GM12878 (cell line): ENCODE data around the gene RHAG. TPM values are rescaled to one million over a fixed set of nuclear protein-coding genes. Genes with fewer than 3 reads are reported as not detected.

Experiments used
- ATAC-seq: fragments of 200-7000 bp; cut with Tn5 transposase; 3 replicates; pipeline ENCODE4 v1.9.1; 2020; ENCODE audit warnings: mild to moderate bottlenecking, moderate library complexity
- Bru-seq: library from RNA; stranded (reverse); fragments of 400-500 nt; gene quantifications from one replicate; lab custom pipeline; 2021; lab: Mats Ljungman, UMichigan
- BruChase-seq, 2 experiments: library from RNA; stranded (reverse); fragments of 400-500 nt; gene quantifications; one replicate each; lab custom pipeline; 2021; lab: Mats Ljungman, UMichigan
- BruUV-seq: library from RNA; stranded (reverse); fragments of 400-500 nt; replicated peaks from 2 replicates; lab custom pipeline; 2021; lab: Mats Ljungman, UMichigan
- CTCF ChIA-PET: fragments of 300-600 bp; sonication (Branson Sonifier 250); formaldehyde crosslinking; extraction: SDS; loops from one replicate; lab custom pipeline; 2021; ENCODE audit warnings: inconsistent platforms; lab: Yijun Ruan, JAX
- POLR2A ChIA-PET: fragments of 350-600 bp; formaldehyde crosslinking; extraction: SDS; loops from one replicate; lab custom pipeline; 2021; ENCODE audit warnings: inconsistent platforms; lab: Charles Lee
- RAD21 ChIA-PET: fragments of 300-600 bp; sonication (Branson Sonifier 250); formaldehyde crosslinking; loops from one replicate; lab custom pipeline; 2023; ENCODE audit warnings: antibody characterized with exemption; ENCODE audit not compliant: unreplicated experiment; lab: Charles Lee
- SMC1A ChIA-PET: fragments of 300-600 bp; sonication (Branson Sonifier 250); formaldehyde crosslinking; loops from one replicate; lab custom pipeline; 2023; ENCODE audit not compliant: unreplicated experiment, uncharacterized antibody; lab: Charles Lee
- DNase-seq: peaks from one replicate; pipeline ENCODE4 v3.0.0-alpha.2; 2011; ENCODE audit warnings: low read depth, low spot score
- FAIRE-seq: peaks from 3 replicates; lab custom pipeline; 2011; peaks lifted over from hg19 to GRCh38; lab: Jason Lieb, UNC
- H2AFZ ChIP-seq: 2 replicates; pipeline ENCODE4 v1.6.0; 2011; ENCODE audit warnings: low read depth, low read length, control low read depth; ENCODE audit not compliant: control insufficient read depth
- H3K27ac ChIP-seq: 2 replicates; pipeline ENCODE4 v1.5.1; 2011; ENCODE audit warnings: control low read depth; ENCODE audit not compliant: control insufficient read depth, insufficient read depth
- H3K27me3 ChIP-seq, 2 experiments: replicated peaks in 1 of 2; 2 replicates each; pipeline versions ENCODE4 v1.6.0 to v1.6.1; 2011; ENCODE audit warnings: low read length in 1 of 2; ENCODE audit not compliant: control insufficient read depth in 2 of 2, insufficient read depth in 2 of 2
- H3K36me3 ChIP-seq, 2 experiments: 2 replicates each; pipeline ENCODE4 v1.5.1; 2011; ENCODE audit warnings: low read length in 1 of 2; ENCODE audit not compliant: control insufficient read depth in 2 of 2, insufficient read depth in 2 of 2
- H3K4me1 ChIP-seq: 2 replicates; pipeline ENCODE4 v1.6.1; 2011; ENCODE audit warnings: mild to moderate bottlenecking, low read length, moderate library complexity, mixed read lengths; ENCODE audit not compliant: control insufficient read depth, insufficient read depth
- H3K4me2 ChIP-seq: 2 replicates; pipeline ENCODE4 v1.6.0; 2011; ENCODE audit warnings: control low read depth; ENCODE audit not compliant: control insufficient read depth, insufficient read depth
- H3K4me3 ChIP-seq: fragments of 200-600 bp; sonication (generic); 2 replicates; pipeline ENCODE4 v1.5.1; 2016
- H3K79me2 ChIP-seq: 2 replicates; pipeline ENCODE4 v1.6.0; 2011; ENCODE audit warnings: low read length; ENCODE audit not compliant: control insufficient read depth, insufficient read depth
- H3K9ac ChIP-seq: 2 replicates; pipeline ENCODE4 v1.8.0; 2011; ENCODE audit warnings: low read length, control low read depth, mixed read lengths; ENCODE audit not compliant: control insufficient read depth, insufficient read depth
- H3K9me3 ChIP-seq: replicated peaks from 3 replicates; pipeline ENCODE4 v1.5.1; 2011; ENCODE audit warnings: mild to moderate bottlenecking, low read length; ENCODE audit not compliant: control insufficient read depth, insufficient read depth
- H4K20me1 ChIP-seq: 2 replicates; pipeline ENCODE4 v1.6.0; 2011; ENCODE audit not compliant: control insufficient read depth, insufficient read depth
- BCLAF1 ChIP-seq: fragments of 450-650 bp; IDR thresholded peaks from 2 replicates; pipeline ENCODE4 v1.6.1; 2017; ENCODE audit warnings: antibody characterized with exemption, mild to moderate bottlenecking, moderate library complexity
- CBX5 ChIP-seq: sonication (generic); IDR thresholded peaks from 2 replicates; pipeline ENCODE4 v1.6.1; 2016; ENCODE audit warnings: low read depth, moderate library complexity, mild to moderate bottlenecking, inconsistent platforms
- FOXK2 ChIP-seq: fragments of 450-650 bp; IDR thresholded peaks from 2 replicates; pipeline ENCODE4 v1.6.1; 2017; ENCODE audit warnings: mild to moderate bottlenecking, moderate library complexity
- IRF5 ChIP-seq: fragments of 450-650 bp; IDR thresholded peaks from 2 replicates; pipeline ENCODE4 v1.6.1; 2017; ENCODE audit warnings: borderline replicate concordance
- JUNB ChIP-seq: IDR thresholded peaks from 2 replicates; pipeline ENCODE4 v1.6.1; 2016; ENCODE audit warnings: antibody characterized with exemption, mild to moderate bottlenecking
- POU2F2 ChIP-seq: IDR thresholded peaks from 3 replicates; pipeline ENCODE4 v1.6.1; 2011; ENCODE audit warnings: low read depth, mild to moderate bottlenecking, low read length, borderline replicate concordance
- PRDM15 ChIP-seq: fragments of 450-650 bp; formaldehyde crosslinking; IDR thresholded peaks from 2 replicates; pipeline ENCODE4 v1.4.0; 2020; ENCODE audit warnings: mild to moderate bottlenecking, moderate library complexity
- RAD21 ChIP-seq: IDR thresholded peaks from 2 replicates; pipeline ENCODE4 v1.6.1; 2011; ENCODE audit warnings: mild to moderate bottlenecking, low read depth, low read length, moderate library complexity; ENCODE audit not compliant: insufficient read depth
- SMAD5 ChIP-seq: IDR thresholded peaks from 2 replicates; pipeline ENCODE4 v1.6.1; 2016; ENCODE audit warnings: antibody characterized with exemption, low read depth
- STAT1 ChIP-seq: fragments of 450-650 bp; conservative IDR thresholded peaks from 2 replicates; pipeline ENCODE4 v1.6.1; 2014; ENCODE audit warnings: antibody characterized with exemption, mild to moderate bottlenecking
- ZNF207 ChIP-seq: fragments of 450-650 bp; IDR thresholded peaks from 2 replicates; pipeline ENCODE4 v1.6.1; 2014; ENCODE audit warnings: antibody characterized with exemption, mild to moderate bottlenecking, borderline replicate concordance
- ZNF274 ChIP-seq: IDR thresholded peaks from one replicate; pipeline ENCODE4 v1.8.0; 2011; ENCODE audit not compliant: insufficient read length, insufficient read depth
- WGBS: methylation state at CpG from one replicate; pipeline ENCODE4 v1.1.6; 2016; ENCODE audit warnings: low lambda C conversion rate; ENCODE audit not compliant: insufficient replicate concordance, insufficient coverage; ENCODE audit errors: missing lambda C conversion rate; 5-methylcytosine and 5-hydroxymethylcytosine counted together
- in situ Hi-C: fragments of 300-500 bp; cut with MboI; formaldehyde crosslinking; loops from 9 replicates; pipeline ENCODE4 v1.14.3; 2018; ENCODE audit warnings: mixed read lengths
- intact Hi-C: fragments of 100-400 bp; cut with micrococcal nuclease; formaldehyde crosslinking; loops from one replicate; pipeline ENCODE4 v1.14.2; 2022; ENCODE audit not compliant: unreplicated experiment
- long read RNA-seq, 2 experiments: library from polyadenylated mRNA; unstranded; transcript quantifications; one replicate each; pipeline ENCODE4 v2.0.0, GENCODE V29; 2019 to 2020
- polyA minus RNA-seq, 3 experiments: library from RNA; depleted of rRNA, polyadenylated mRNA; stranded (reverse); fragments of >200 nt; gene quantifications; 2 replicates each; pipeline ENCODE4 v1.2.3, GENCODE V29; 2011
- polyA plus RNA-seq, 11 experiments: library from polyadenylated mRNA; depleted of rRNA in 4 of 11; unstranded in 6 of 11; stranded (reverse) in 5 of 11; fragments of >200 nt; fragmentation: Nextera tagmentation in 4 of 11; fragmentation: Illumina TruSeq in 1 of 11; extraction: Ambion mirVana in 4 of 11; extraction: Trizol in 1 of 11; gene quantifications; 1 replicate in 1 of 11; 2 replicates in 10 of 11; pipeline versions ENCODE4 v1.2.1 to v1.2.3, GENCODE V29; 2011 to 2016; ENCODE audit warnings: inconsistent platforms in 2 of 11, missing spikeins in 2 of 11, low read depth in 1 of 11
- total RNA-seq, 4 experiments: library from RNA; depleted of rRNA in 3 of 4; stranded (reverse); fragments of >200 nt in 3 of 4; fragmentation: Illumina TruSeq in 1 of 4; extraction: Trizol in 1 of 4; gene quantifications; 2 replicates each; pipeline versions ENCODE4 v1.2.1 to v1.2.3, GENCODE V29; 2013 to 2021

The RHAG gene
- total RNA-seq (2013; cell fraction: nucleolus; rRNA removed) = not detected in 2 replicates
- total RNA-seq (2014; rRNA removed) = not detected in 2 replicates
- total RNA-seq (2014; rRNA removed; fragmentation: Illumina TruSeq; extraction: Trizol) = not detected in 2 replicates
- total RNA-seq (2021) = 0.18 and 0.32 TPM in 2 replicates
- not detected for polyA plus RNA-seq (2011; ENCODE audit: low read depth)
- 0.04 TPM in 1 of 2 replicates, not detected in the other for polyA plus RNA-seq (2011; rRNA removed)
- polyA plus RNA-seq (2011; cell fraction: cytosol; rRNA removed) = 0.05 TPM in 1 of 2 replicates, not detected in the other
- 0.15 TPM in 1 of 2 replicates, not detected in the other for polyA plus RNA-seq (2011; cell fraction: nucleus; rRNA removed)
- not detected in 2 replicates for polyA plus RNA-seq (2012)
- polyA plus RNA-seq (2014; fragmentation: Illumina TruSeq; extraction: Trizol) = not detected in 2 replicates
- polyA plus RNA-seq (2014; fragmentation: Nextera tagmentation; extraction: Ambion mirVana) = under 1 TPM; 0.08 to 0.11 TPM
- polyA plus RNA-seq (2014; rRNA removed) = 0.06 TPM in 1 of 2 replicates, not detected in the other
- not detected for polyA plus RNA-seq (2016; fragmentation: Nextera tagmentation; extraction: Ambion mirVana)
- 0.51 TPM in 1 of 2 replicates, not detected in the other for polyA minus RNA-seq (2011; rRNA and poly(A)+ RNA removed)
- polyA minus RNA-seq (2011; cell fraction: cytosol; rRNA and poly(A)+ RNA removed) = 0.52 TPM in 1 of 2 replicates, not detected in the other
- polyA minus RNA-seq (2011; cell fraction: nucleus; rRNA and poly(A)+ RNA removed) = not detected in 2 replicates
- not detected for Bru-seq, nascent RNA
- BruChase-seq, experiment 1, labeled RNA remaining after a 6-hour chase = not detected
- percentile 3 among the genes with signal in this experiment for BruChase-seq, experiment 2, labeled RNA remaining after a 2-hour chase
- long read RNA-seq, experiment 1 = 0 reads
- long read RNA-seq, experiment 2 = 0 reads

GRCh38 chr6:49636713-49637349, at the start of gene RHAG:
TSS of gene RHAG (minus strand) at chr6:49636839. CDS start at chr6:49636812, 27 bp downstream.
- WGBS = 0% methylated on average over 3 of the region's 3 CpGs
- ATAC-seq (no peak), FAIRE-seq (no peak), DNase-seq (no peak)
- no peaks in the 10 kb centered on the region for H3K4me1 ChIP-seq
- H3K4me2 ChIP-seq = no peak within 1 kb of the TSS
- H3K9me3 ChIP-seq = no peaks in the 10 kb centered on the region
- no TSS peak for BruUV-seq
- H2AFZ ChIP-seq = no peak within 1 kb of the TSS
- POLR2A ChIA-PET = no interaction called here
- TF ChIP-seq FOXK2 (no peak), BCLAF1 (no peak), JUNB (no peak), STAT1 (no peak), ZNF207 (no peak), CBX5 (no peak), IRF5 (no peak), SMAD5 (no peak), RAD21 (no peak), POU2F2 (no peak), PRDM15 (CRISPR knock-in tag) (no peak), ZNF274 (no peak)
- in situ Hi-C loops = no loop called here
- H3K9ac ChIP-seq = no peak within 1 kb of the TSS
- no peaks in the 10 kb centered on the region; a peak in 1 of 4 replicates for H3K27me3 ChIP-seq
- intact Hi-C loops = no loop called here
- H4K20me1 ChIP-seq = no peaks in the 10 kb centered on the region
- H3K79me2 ChIP-seq = no peaks in the 10 kb centered on the region
- CTCF ChIA-PET = interaction anchor here (0.9 to 2.5 kb wide), 2 partner anchors 15 to 213 kb away, joined by 4 to 8 read pairs; no protein-coding TSS in a partner anchor
- RAD21 ChIA-PET = no interaction called here
- no peak within 1 kb of the TSS for H3K4me3 ChIP-seq
- H3K27ac ChIP-seq = no peak within 1 kb of the TSS
- SMC1A ChIA-PET = no interaction called here
- H3K36me3 ChIP-seq = no peaks in the 10 kb centered on the region
